ENCODE measurements around the gene RAB42. TPM values are rescaled to one million over a fixed set of nuclear protein-coding genes. Genes with fewer than 3 reads are reported as not detected.
"Not testable (repeated sequence)": the region's sequence is repeated elsewhere in the genome, so short reads cannot be mapped to it uniquely, and the experiment has no call there.

RAB42 gene
- total RNA-seq, 4 donors from 2014 or later: 1.3 to 3.5 (median 1.8) TPM

DNA sequence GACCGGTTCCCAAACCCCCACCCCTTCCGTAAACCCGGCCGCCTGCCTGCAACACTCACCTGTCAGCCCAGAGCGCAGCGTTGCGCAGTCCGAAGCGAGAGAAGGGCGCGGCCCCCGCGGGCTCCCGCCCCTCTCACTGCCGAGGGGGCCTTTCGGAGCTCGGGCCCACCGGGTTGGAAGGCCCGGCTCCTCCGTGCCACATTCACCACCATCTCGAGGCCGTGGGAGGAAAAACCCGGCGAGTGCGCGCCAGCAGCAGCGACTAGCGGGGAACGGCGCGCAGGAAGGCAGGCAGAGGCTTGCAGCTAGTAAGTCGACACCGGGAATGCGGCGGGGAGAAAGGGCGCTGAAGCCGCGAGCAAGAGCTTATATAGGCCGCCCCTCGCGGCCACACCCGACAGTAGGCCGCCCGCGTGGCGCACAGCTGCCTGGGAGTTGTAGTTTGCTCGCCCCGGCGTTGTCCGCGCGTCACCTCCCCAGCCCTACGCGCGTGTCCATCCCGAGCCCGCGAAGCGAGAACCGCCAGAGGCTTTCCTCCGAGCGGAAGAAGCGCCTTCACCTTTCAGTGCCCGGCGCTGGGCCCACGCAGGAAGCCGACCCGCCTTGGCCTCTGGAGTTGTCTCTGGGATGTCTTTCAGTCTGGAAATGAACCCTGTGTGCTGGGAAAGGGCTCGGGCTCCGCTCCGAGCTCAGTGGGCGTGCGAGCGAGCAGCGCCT, 10.4 kb upstream of the RAB42 start:
- Histone ChIP-seq H3K27me3 (no peaks in the 10 kb centered on the region), H3K27ac (peak overlapping the region; percentile 50 to 86 (median 81)), H3K9me3 (no peaks in the 10 kb centered on the region), H3K36me3 (peaks cover 28 to 32% of the 10 kb centered on the region in 2 donors), H3K4me1 (peaks cover 11 to 14% of the 10 kb centered on the region in 2 donors), H3K4me3 (replicated peaks in 1 of 3) (peak overlapping the region; percentile 68 to 96 (median 92))
- intact Hi-C loops (cut with DNase I): no loop called here
- 0 to 4% methylated on average over 5 to 8 of the region's 75 CpGs for WGBS, 2 donors
- peak; percentile 95 to 96 for DNase-seq
- TF ChIP-seq, protein P1, sequence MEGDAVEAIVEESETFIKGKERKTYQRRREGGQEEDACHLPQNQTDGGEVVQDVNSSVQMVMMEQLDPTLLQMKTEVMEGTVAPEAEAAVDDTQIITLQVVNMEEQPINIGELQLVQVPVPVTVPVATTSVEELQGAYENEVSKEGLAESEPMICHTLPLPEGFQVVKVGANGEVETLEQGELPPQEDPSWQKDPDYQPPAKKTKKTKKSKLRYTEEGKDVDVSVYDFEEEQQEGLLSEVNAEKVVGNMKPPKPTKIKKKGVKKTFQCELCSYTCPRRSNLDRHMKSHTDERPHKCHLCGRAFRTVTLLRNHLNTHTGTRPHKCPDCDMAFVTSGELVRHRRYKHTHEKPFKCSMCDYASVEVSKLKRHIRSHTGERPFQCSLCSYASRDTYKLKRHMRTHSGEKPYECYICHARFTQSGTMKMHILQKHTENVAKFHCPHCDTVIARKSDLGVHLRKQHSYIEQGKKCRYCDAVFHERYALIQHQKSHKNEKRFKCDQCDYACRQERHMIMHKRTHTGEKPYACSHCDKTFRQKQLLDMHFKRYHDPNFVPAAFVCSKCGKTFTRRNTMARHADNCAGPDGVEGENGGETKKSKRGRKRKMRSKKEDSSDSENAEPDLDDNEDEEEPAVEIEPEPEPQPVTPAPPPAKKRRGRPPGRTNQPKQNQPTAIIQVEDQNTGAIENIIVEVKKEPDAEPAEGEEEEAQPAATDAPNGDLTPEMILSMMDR (IDR thresholded peaks at IDR 0.05): peak in 2 of 6 experiments; percentile 21 to 42
- TF ChIP-seq POLR2A (IDR thresholded peaks at IDR 0.05): peak; percentile 77 to 99

DNA sequence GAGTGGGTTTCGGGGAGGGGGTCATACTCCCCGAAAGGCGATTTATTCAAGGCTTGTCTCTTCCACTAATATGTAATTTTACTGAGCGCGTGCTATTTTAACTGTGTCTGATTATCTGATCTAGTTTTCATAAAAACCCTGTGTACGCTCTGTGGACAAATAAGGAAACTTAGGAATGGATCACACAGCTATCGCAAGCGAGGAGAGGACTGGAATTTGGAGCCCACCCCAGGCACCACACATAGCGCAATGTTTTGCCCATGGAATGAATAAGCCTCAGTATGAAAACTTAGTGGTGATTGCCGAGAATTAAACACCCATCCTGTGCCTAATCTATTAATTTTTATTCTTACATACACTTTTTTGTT, 9.8 kb upstream of the RAB42 start:
- Histone ChIP-seq H3K36me3 (peaks cover 24 to 27% of the 10 kb centered on the region in 2 donors), H3K4me3 (replicated peaks in 1 of 3) (peak overlapping the region; percentile 8 to 96 (median 92)), H3K4me1 (peaks cover 11 to 14% of the 10 kb centered on the region in 2 donors), H3K27ac (peak overlapping the region in 2 of 3 donors; percentile 81 to 86), H3K27me3 (no peaks in the 10 kb centered on the region), H3K9me3 (no peaks in the 10 kb centered on the region)
- TF ChIP-seq POLR2A (IDR thresholded peaks at IDR 0.05): no peak
- TF ChIP-seq, protein P1 (IDR thresholded peaks at IDR 0.05): no peak
- WGBS, 2 donors: 3 to 4% methylated on average over 10 of the region's 10 CpGs
- intact Hi-C loops (cut with DNase I): no loop called here
- no peak for DNase-seq

DNA sequence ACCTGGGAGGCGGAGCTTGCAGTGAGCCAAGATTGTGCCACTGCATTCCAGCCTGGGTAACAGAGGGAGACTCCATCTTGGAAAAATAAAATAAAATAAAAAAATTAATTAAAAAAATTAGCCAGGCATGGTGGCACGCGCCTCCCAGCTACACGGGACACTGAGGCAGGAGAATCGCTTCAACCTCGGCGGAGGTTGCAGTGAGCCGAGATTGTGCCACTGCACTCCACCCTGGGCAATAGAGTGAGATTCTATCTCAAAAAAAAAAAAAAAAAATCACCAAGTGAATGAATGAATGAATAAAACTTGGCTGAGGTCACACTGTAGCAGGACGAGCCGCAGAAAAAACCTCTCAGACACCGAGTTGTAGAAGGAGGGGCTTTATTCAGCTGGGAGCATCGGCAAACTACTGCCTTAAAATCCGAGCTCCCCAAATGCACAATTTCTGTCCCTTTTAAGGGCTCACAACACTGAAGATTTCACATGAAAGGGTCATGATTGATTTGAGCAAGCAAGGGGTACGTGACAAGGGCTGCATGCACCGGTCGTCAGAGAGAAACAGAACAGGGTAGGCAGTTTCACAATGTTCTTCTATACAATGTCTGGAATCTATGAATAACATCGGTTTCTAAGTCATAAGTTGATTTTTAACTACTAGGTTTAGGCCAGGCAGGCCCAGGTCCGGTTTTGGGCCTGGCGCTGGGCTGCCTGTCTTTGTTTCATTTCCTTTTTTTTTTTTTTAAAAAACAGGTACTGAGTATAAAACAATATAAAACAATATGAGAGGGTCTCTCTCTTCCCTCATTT, 5.3 kb upstream of the RAB42 start:
- DNase-seq; H3K27ac ChIP-seq; H3K4me1 ChIP-seq; H3K4me3 ChIP-seq (replicated peaks in 1 of 3); H3K27me3 ChIP-seq; H3K9me3 ChIP-seq; intact Hi-C loops (cut with DNase I); H3K36me3 ChIP-seq: not testable (repeated sequence)
- WGBS, 2 donors: 92 to 94% methylated on average over 19 of the region's 19 CpGs

DNA sequence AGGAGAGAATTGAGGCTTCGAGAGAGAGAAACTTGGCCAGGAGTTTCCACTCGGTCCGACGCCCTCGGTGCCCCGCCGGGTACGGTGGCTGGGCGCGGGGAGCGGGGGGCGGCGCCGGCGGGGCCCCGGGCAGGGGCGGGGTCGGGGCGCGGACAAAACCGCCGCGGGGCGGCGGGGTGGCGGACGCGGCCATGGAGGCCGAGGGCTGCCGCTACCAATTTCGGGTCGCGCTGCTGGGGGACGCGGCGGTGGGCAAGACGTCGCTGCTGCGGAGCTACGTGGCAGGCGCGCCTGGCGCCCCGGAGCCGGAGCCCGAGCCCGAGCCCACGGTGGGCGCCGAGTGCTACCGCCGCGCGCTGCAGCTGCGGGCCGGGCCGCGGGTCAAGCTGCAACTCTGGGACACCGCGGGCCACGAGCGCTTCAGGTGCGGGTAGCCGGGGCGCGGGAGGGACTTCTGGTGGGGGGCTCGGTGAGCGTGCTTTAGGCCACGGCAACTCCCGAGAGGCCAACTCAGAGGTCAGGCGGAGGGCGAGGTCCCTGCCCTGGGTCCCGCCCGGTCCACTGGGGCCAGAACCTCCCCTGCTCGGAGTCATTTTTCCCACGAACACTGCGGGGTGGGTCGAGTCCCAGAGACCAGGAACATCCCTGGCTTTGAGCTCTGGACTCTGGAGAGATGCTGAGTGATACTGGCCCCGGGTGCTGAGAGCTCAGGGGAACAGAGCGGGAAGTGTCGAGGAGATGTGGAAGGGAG, 431 bp downstream of the RAB42 start:
- H3K27me3 ChIP-seq: no peaks in the 10 kb centered on the region
- WGBS, 2 donors: 8 to 22% methylated on average over 6 to 22 of the region's 81 CpGs
- H3K9me3 ChIP-seq: no peaks in the 10 kb centered on the region
- DNase-seq: no peak
- TF ChIP-seq, protein P1 (IDR thresholded peaks at IDR 0.05): peak in 1 of 6 experiments; percentile 9
- peak in 1 of 2 donors; percentile 15 for TF ChIP-seq POLR2A (IDR thresholded peaks at IDR 0.05)
- no peaks in the 10 kb centered on the region for H3K36me3 ChIP-seq
- peak overlapping the region in 1 of 3 donors; percentile 51 for H3K4me3 ChIP-seq (replicated peaks in 1 of 3)
- peaks cover 3 to 4% of the 10 kb centered on the region in 2 donors for H3K4me1 ChIP-seq
- intact Hi-C loops (cut with DNase I): no loop called here
- H3K27ac ChIP-seq: no peak overlapping the region

DNA sequence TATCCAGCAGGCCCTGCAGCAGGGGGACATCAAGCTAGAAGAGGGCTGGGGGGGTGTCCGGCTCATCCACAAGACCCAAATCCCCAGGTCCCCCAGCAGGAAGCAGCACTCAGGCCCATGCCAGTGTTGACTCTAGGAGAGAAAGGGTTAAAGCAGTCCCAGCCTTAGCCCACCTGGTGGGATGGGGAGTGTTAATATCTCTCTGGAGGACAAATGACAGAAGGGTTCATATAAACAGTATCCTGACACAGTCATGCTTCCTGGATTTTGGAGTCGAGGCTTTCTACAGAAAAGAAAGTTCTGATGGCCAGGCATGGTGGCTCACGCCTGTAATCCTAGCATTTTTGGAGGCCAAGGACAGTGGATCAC, 1.9 kb downstream of the RAB42 start:
- intact Hi-C loops (cut with DNase I); H3K9me3 ChIP-seq; DNase-seq; H3K4me3 ChIP-seq (replicated peaks in 1 of 3); H3K36me3 ChIP-seq; H3K4me1 ChIP-seq; H3K27ac ChIP-seq; H3K27me3 ChIP-seq: not testable (repeated sequence)
- 77 to 92% methylated on average over 3 of the region's 3 CpGs for WGBS, 2 donors

DNA sequence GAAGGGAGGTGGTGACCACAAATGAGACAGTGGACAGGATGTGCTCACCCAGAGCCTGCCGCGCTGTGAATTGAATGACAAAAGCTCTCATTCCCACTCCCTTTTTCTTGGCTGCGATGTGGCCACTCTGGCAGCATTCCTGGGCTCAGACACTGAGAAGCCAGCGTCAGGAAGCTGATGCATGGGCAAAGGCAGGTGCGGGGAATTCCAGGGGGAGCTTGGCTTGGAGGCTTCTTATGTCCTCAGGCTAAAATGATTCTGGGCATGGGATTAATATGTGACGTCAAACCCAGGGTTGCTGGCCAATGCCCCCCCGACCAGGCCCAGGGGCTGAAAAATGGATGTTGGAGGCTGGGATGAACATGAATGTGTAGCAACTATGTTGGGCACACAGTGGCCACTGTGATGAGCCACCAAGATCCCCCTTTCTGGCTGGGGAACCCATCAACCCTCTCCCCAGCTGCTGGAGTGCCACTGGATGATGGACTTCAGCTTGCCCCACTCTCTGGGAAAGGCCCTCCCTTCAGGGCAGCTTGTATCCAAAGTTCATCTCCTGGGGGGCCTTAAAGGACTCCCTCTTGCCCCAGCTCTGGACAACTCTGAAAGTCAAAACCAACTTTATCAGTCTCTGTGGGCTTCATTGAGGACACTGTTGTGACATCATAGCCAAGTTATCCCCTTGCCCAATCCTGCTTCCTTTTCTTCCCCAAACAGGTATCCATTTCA, 2.8 kb downstream of the RAB42 start:
- intact Hi-C loops (cut with DNase I); H3K4me3 ChIP-seq (replicated peaks in 1 of 3); H3K9me3 ChIP-seq; H3K27me3 ChIP-seq; H3K36me3 ChIP-seq; H3K27ac ChIP-seq; H3K4me1 ChIP-seq: not testable (repeated sequence)
- whole genome bisulfite sequencing, 2 donors: 37 to 77% methylated on average over 6 to 7 of the region's 7 CpGs
- peak in 1 of 2 donors; percentile 35 for DNase-seq
